ENCODE measurements around the gene PRKCA.
A peak's percentile ranks its signal among the peaks of the same experiment; 100 is the strongest.

PRKCA gene

DNA sequence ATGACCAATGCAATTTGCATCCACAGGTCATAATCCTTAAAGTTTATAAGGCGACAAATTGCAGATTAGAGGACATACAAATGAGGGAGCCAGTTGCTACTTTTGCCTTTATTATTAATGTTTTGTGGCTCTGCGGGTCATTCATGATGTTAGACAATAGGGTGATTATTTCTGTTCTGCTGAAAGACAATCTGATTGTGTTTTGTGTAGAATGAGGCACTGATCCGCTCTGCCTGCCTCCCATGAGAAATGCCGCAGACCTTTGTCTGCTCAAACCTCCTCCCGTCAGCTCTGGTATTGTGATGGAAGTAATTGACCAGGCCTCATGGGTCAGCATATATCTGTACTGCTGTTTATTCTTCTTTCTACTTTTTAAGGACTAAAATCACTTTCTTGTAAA lies 224.9 kb downstream of the PRKCA start:
- DNase-seq = no peak

- no peak for DNase-seq
These were observed 229.5 kb downstream of the PRKCA start for GRCh38 chr17:66531851-66532295.

DNA sequence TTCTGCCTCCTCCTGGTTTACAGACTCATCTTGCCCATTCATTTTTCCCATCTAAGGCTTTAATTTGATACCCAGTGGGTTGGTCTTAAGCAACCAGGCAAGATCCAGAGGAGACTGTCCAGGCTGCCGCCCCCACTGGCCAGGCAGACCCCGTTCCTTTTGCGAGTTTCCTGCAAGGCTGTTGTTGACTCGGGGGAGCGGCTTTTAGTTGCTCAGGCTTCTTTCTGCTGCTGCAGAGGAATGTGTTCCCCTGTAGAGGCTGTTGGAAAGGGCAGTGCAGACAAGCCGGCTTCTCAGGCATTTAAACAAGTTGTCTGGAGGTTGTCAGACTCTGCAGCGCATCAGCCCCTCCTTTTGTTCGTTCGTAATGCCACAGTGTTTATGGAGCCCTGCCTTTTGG lies 231.2 kb downstream of the PRKCA start:
- DNase-seq = no peak

- DNase-seq = no peak
These were observed 231.6 kb downstream of the PRKCA start for GRCh38 chr17:66533986-66534385.

GRCh38 chr17:66535611-66536010 lies 233.2 kb downstream of the PRKCA start:
- no peak for DNase-seq

DNA sequence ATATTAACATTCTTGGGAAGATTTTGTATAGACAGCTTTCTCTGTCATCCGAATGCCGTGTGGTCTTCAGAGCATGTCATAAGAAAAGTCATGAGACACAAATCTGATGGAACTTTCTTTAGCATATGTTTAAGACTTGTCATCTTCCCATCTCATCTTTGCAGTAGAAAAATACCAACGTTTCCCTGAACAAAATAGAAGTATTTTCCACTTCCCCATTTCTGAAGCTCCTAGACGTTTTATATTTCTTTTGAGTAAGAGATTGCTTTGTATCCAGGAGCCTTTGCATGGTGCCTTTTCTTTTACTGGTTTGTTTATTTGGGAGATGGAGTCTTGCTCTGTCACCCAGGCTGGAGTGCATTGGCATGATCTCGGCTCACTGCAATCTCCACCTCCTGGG lies 235.1 kb downstream of the PRKCA start:
- DNase-seq = no peak

- DNase-seq = no peak
These were observed 236.4 kb downstream of the PRKCA start for GRCh38 chr17:66538776-66539175.

DNA sequence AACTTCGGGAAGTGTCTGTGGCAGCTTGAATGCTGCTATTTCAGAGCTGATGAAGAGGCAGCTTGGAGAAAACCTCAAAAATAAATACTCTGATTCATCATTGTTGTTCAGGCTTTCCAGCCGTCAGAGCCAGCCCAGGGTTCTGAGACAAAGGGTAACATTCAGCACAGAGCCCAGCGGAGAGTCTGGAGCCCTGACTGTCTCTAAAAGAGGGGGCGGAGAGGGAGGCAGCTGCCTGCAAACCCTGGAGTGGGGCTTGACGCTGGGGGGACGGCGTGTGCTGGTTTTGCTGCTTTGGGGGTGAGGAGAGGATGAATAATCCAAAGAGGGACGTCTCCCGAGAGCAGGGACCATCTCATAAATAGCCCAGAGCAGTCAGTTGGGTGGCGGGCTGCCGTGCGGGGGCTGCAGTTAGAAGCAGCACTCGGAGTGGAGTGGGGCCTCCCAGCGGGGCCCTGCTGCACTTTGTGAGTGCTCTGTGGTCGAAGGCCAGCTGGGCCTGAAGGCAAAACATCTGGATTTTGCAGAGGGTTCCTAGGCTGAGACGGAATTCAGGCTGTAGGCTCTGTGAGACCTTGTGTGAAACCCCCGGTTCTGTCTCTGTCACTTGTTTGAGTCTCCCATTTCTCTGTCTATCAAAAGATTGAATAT lies 237.8 kb downstream of the PRKCA start:
- DNase-seq = no peak

DNA sequence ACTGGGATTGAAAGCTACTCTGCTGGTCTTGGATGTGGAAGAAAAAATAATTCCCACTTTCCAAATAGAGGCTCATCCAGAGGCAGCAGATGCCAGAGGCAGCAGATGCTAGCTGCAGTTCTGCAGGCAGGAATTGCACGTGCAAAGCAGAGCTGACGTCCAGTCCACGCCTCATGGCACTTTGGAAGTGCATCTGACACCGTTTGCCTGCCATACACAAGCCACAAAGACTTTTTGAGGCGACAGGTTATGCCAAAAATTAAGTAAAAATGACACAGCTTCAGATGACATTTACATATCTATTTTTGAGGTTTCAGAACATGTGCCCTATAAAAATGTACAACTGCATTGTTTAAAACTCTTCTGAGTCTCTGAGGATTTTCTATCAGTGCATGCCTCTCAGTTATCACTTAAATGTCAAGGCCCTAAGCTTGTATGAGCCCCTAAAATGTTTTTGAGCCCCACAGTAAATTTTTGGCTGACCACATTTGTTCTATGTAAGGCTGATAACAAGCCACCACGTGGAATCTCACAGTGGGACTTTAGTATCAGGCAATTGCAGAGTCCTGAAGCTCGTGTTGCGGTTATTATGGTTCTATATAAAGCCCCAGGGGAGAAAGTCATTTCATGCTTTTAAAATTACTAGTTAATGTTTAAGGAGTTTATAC lies 239.2 kb downstream of the PRKCA start:
- no peak for DNase-seq

DNA sequence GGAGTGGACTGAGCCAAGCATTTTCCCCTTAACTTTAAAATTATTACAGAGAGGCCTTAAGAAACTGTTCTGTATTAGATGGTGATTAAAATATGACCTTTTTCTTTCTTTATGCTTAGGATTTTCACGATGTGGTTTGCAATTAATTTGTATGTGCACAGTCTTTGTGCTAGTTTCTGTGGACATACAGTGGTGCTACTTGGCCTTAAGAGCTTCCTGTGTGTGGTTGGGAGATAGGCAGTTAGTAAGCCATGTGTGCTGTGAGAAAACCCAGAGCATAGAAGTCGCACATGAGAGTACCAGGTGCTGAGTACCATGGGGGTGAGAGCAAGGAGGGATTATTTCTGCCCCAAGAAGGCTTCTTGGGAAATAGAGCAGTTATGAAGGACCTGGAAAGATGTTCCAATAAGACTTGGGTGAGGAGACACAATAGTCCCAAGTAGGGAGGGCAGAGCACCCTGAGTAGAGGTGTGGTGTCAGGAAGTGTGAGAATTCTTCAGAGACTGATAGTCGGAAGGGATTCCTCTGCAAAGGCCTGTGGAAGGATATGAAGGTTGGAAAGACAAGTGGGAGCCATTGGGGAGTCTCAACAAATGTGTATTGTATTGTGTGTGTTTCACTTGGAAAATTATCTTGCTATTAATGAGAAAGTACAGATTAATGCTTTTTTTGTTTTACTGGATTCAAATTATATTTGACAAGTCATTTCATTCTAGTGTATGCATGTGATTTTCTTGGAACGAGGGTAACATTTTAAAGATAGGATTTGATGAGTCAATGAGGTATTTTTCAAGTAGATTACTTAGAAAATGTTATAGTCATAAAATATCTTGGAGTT lies 239.9 kb downstream of the PRKCA start:
- no peak for DNase-seq

DNA sequence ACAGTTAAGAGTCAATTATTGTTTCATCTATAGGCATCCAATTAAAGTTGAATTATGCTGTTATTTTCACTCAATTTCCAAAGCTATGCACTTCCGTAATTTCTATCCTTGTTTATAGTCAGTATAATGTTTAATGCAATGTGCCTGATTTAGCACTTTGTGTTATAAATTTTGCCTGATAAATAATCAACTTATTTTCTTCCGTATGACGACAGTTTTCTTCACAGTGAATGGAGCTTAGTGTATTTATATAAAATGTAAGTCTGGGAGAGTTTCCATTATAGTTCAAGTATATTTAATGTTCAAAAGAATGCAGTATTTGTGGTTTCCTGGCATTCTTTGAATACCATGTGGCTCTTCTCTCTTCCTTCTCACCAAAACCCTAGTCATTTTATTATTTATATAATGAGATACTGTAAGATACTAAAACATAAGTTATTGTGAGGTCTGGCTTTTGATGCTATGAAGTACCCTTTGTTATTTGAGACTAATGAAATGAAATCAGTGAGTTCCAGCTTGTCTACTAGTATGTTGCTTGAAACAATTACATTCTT lies 240.6 kb downstream of the PRKCA start:
- DNase-seq = no peak

GRCh38 chr17:66543526-66543925 lies 241.1 kb downstream of the PRKCA start:
- no peak for DNase-seq

DNA sequence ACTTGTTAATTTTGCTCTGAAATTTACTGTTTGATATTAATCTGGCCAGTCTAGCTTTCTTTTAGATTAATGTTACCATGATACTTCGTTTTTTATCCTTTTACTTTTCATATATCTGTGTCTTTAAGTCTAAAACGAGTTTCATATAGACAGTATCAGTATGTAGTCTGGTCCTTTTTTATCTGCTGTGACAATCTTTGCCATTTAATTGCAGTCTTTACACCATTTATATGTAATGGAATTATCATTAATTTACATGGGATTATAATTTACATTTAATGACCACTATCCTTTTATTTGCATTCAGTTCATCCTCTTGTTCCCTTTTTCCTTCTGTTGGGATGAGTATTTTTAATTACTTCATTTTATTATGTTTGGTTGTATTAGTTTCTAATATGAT lies 243.5 kb downstream of the PRKCA start:
- DNase-seq = no peak

GRCh38 chr17:66547151-66547865 lies 244.9 kb downstream of the PRKCA start:
- DNase-seq = no peak

- DNase-seq = peak; percentile 20
These were observed 245.7 kb downstream of the PRKCA start for GRCh38 chr17:66548158-66548557.

DNA sequence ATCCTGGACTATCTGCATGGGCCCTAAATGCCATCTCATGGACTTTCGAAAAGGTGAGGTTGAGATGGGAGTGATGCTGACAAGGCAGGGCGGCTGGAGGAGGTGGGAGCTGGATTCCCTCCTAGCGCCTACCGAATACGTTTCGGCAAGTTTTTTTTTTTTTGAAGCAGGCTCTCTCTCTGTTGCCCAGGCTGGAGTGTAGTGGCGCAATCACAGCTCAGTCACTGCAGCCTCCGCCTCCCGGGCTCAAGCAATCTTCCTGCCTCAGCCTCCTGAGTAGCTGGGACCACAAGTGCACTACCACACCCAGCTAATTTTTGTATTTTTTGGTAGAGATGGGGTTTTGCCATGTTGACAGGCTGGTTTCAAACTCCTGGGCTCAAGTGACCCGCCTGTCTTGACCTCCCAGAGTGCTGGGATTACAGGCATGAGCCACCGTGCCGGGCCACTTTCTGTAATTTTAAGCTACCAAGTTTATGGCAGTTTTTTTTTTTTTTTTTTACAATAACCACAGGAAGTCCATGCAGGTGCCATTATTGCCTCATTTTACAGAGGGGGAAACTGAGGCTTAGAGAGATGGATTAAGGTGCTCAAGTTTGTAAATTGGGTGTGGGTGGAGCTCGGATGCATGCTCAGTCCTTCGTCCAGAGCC lies 246.4 kb downstream of the PRKCA start:
- no peak for DNase-seq

DNA sequence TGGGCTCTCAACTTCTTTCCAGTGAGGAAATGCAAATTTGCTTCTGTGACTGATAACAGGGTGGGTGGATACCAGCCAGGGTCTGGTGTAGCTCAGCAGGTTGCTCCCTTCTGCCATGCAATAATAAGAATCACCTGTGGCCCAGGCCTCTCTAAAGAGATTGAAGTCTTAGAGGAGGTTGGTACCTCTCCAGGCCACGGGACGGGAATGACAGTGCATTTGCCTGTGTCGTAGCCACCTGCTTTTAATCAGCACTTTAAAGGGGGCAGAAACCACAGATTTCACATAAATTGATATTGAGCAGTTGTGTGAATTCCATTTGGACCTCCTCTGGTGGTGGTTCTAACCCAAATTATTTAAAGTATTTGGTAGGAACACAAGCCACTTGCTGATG lies 246.9 kb downstream of the PRKCA start:
- no peak for DNase-seq

GRCh38 chr17:66549731-66550207 lies 247.4 kb downstream of the PRKCA start:
- DNase-seq = no peak

- no peak for DNase-seq
These were observed 249.4 kb downstream of the PRKCA start for GRCh38 chr17:66551839-66552238.

GRCh38 chr17:66552371-66552770 lies 250.0 kb downstream of the PRKCA start:
- no peak for DNase-seq

- DNase-seq = no peak
These were observed 253.2 kb downstream of the PRKCA start for GRCh38 chr17:66555605-66556004.

GRCh38 chr17:66557200-66557599 lies 254.8 kb downstream of the PRKCA start:
- no peak for DNase-seq
